Activated CD8-positive, alpha-beta T cell treated with anti-CD3 and anti-CD28 coated beads, Interleukin-2, amount 10 ng/mL, durations not matched to agents 7 days and 5 days (primary cell): ENCODE measurements around the gene SNORC. TPM values are rescaled to one million over a fixed set of nuclear protein-coding genes. Genes with fewer than 3 reads are reported as not detected.
A peak's percentile ranks its signal among the peaks of the same experiment; 100 is the strongest.

ENCODE experiments used
- ATAC-seq: fragments of 150-1000 bp; cut with Tn5 transposase; one replicate; pipeline ENCODE4 v1.10.0; 2021; ENCODE audit warnings: moderate library complexity
- CTCF ChIA-PET: fragments of 350-600 bp; sonication (Branson Sonifier 250); formaldehyde crosslinking; loops from one replicate; lab custom pipeline; 2021; ENCODE audit warnings: antibody characterized with exemption; lab: Charles Lee
- POLR2A ChIA-PET: fragments of 350-600 bp; sonication (Branson Sonifier 250); formaldehyde crosslinking; loops from one replicate; lab custom pipeline; 2021; ENCODE audit warnings: antibody characterized with exemption; lab: Charles Lee
- DNase-seq: peaks from one replicate; pipeline ENCODE4 v3.0.0-alpha.2; 2020
- H3K27ac Mint-ChIP-seq: one replicate; pipeline ENCODE4 v1.8.0; 2021; ENCODE audit warnings: mild to moderate bottlenecking, mixed read lengths
- H3K27me3 Mint-ChIP-seq: one replicate; pipeline ENCODE4 v1.8.0; 2021; ENCODE audit warnings: low read depth, mixed read lengths
- H3K36me3 Mint-ChIP-seq: one replicate; pipeline ENCODE4 v1.8.0; 2021; ENCODE audit warnings: low read depth, mixed read lengths
- H3K4me1 Mint-ChIP-seq: one replicate; pipeline ENCODE4 v1.8.0; 2021; ENCODE audit warnings: low read depth, mixed read lengths
- H3K4me3 Mint-ChIP-seq: one replicate; pipeline ENCODE4 v1.8.0; 2021; ENCODE audit warnings: mild to moderate bottlenecking, mixed read lengths
- H3K9me3 Mint-ChIP-seq: one replicate; pipeline ENCODE4 v1.8.0; 2022; ENCODE audit warnings: mixed read lengths; ENCODE audit not compliant: insufficient read depth
- total RNA-seq, 2 experiments: library from RNA; stranded (reverse); gene quantifications; one replicate each; pipeline ENCODE4 v1.2.3, GENCODE V29; 2021

Gene SNORC
- total RNA-seq, 2 experiments from 2014 or later: 0.99 to 2.2 TPM

GRCh38 chr2:232870766-232871371 is 805 bp downstream of the SNORC start:
- Mint-ChIP-seq H3K4me1 (peaks cover 8% of the 10 kb centered on the region), H3K4me3 (no peak overlapping the region), H3K9me3 (no peaks in the 10 kb centered on the region), H3K27ac (no peak overlapping the region), H3K27me3 (peaks cover 7% of the 10 kb centered on the region), H3K36me3 (no peaks in the 10 kb centered on the region)
- ChIA-PET POLR2A (no interaction called here), CTCF (no interaction called here)
- DNase-seq (no peak), ATAC-seq (no peak)

GRCh38 chr2:232871418-232871834 is 1.4 kb downstream of the SNORC start:
- Mint-ChIP-seq H3K9me3 (no peaks in the 10 kb centered on the region), H3K27ac (no peak overlapping the region), H3K4me3 (no peak overlapping the region), H3K4me1 (peaks cover 8% of the 10 kb centered on the region), H3K36me3 (no peaks in the 10 kb centered on the region), H3K27me3 (peaks cover 7% of the 10 kb centered on the region)
- ATAC-seq (no peak), DNase-seq (no peak)
- ChIA-PET CTCF (no interaction called here), POLR2A (no interaction called here)

GRCh38 chr2:232871835-232872736 is 2.0 kb downstream of the SNORC start:
- Mint-ChIP-seq H3K27me3 (peaks cover 7% of the 10 kb centered on the region), H3K9me3 (no peaks in the 10 kb centered on the region), H3K4me1 (peaks cover 8% of the 10 kb centered on the region), H3K4me3 (no peak overlapping the region), H3K36me3 (no peaks in the 10 kb centered on the region), H3K27ac (no peak overlapping the region)
- ATAC-seq: no peak
- DNase-seq: no peak
- POLR2A ChIA-PET: no interaction called here
- CTCF ChIA-PET: no interaction called here

- Mint-ChIP-seq H3K36me3 (no peaks in the 10 kb centered on the region), H3K4me3 (no peak overlapping the region), H3K27ac (no peak overlapping the region), H3K27me3 (peaks cover 11% of the 10 kb centered on the region), H3K4me1 (peaks cover 8% of the 10 kb centered on the region), H3K9me3 (no peaks in the 10 kb centered on the region)
- POLR2A ChIA-PET: no interaction called here
- CTCF ChIA-PET: no interaction called here
- DNase-seq (no peak), ATAC-seq (no peak)
These were observed 2.8 kb downstream of the SNORC start for GRCh38 chr2:232872826-232873225.

- POLR2A ChIA-PET: no interaction called here
- Mint-ChIP-seq H3K4me3 (no peak overlapping the region), H3K36me3 (no peaks in the 10 kb centered on the region), H3K27ac (no peak overlapping the region), H3K4me1 (peaks cover 8% of the 10 kb centered on the region), H3K9me3 (no peaks in the 10 kb centered on the region), H3K27me3 (peaks cover 11% of the 10 kb centered on the region)
- DNase-seq (no peak), ATAC-seq (no peak)
- CTCF ChIA-PET: interaction anchor here (0.6 kb wide), 1 partner anchor 181 kb away, joined by 3 read pairs; no protein-coding TSS in a partner anchor
These were observed 3.3 kb downstream of the SNORC start for GRCh38 chr2:232873292-232873908.

GRCh38 chr2:232873909-232874641 is 4.0 kb downstream of the SNORC start:
- Mint-ChIP-seq H3K27me3 (peaks cover 11% of the 10 kb centered on the region), H3K27ac (no peak overlapping the region), H3K36me3 (no peaks in the 10 kb centered on the region), H3K4me3 (no peak overlapping the region), H3K9me3 (no peaks in the 10 kb centered on the region), H3K4me1 (peaks cover 8% of the 10 kb centered on the region)
- DNase-seq (no peak), ATAC-seq (no peak)
- CTCF ChIA-PET: interaction anchor here (0.6 kb wide), 2 partner anchors 65 to 180 kb away, joined by 3 read pairs; no protein-coding TSS in a partner anchor
- POLR2A ChIA-PET: interaction anchor here (0.6 to 0.9 kb wide), 2 partner anchors 35 to 94 kb away, joined by 3 read pairs; no protein-coding TSS in a partner anchor

GRCh38 chr2:232874677-232875223 is 4.7 kb downstream of the SNORC start:
- no peaks in the 10 kb centered on the region for H3K36me3 Mint-ChIP-seq
- ATAC-seq: no peak
- CTCF ChIA-PET: interaction anchor here (0.6 kb wide), 1 partner anchor 65 kb away, joined by 3 read pairs; no protein-coding TSS in a partner anchor
- peaks cover 11% of the 10 kb centered on the region for H3K27me3 Mint-ChIP-seq
- POLR2A ChIA-PET: interaction anchor here (0.6 to 0.9 kb wide), 2 partner anchors 35 to 93 kb away, joined by 3 read pairs; no protein-coding TSS in a partner anchor
- no peak for DNase-seq
- peak overlapping the region; percentile 31 for H3K4me3 Mint-ChIP-seq
- H3K27ac Mint-ChIP-seq: no peak overlapping the region
- no peaks in the 10 kb centered on the region for H3K9me3 Mint-ChIP-seq
- H3K4me1 Mint-ChIP-seq: peaks cover 8% of the 10 kb centered on the region

GRCh38 chr2:232875256-232876121 is 5.4 kb downstream of the SNORC start:
- Mint-ChIP-seq H3K36me3 (no peaks in the 10 kb centered on the region), H3K27ac (no peak overlapping the region), H3K9me3 (no peaks in the 10 kb centered on the region), H3K4me1 (peaks cover 8% of the 10 kb centered on the region), H3K27me3 (peaks cover 11% of the 10 kb centered on the region), H3K4me3 (peak overlapping the region; percentile 55)
- POLR2A ChIA-PET: interaction anchor here (0.9 kb wide), 1 partner anchor 36 kb away, joined by 3 read pairs; no protein-coding TSS in a partner anchor
- CTCF ChIA-PET: no interaction called here
- no peak for DNase-seq
- ATAC-seq: peak; percentile 4

- ChIA-PET CTCF (no interaction called here), POLR2A (no interaction called here)
- Mint-ChIP-seq H3K27me3 (peaks cover 11% of the 10 kb centered on the region), H3K27ac (no peak overlapping the region), H3K4me3 (peak overlapping the region; percentile 67), H3K9me3 (no peaks in the 10 kb centered on the region), H3K4me1 (peaks cover 8% of the 10 kb centered on the region), H3K36me3 (no peaks in the 10 kb centered on the region)
- peak; percentile 46 for DNase-seq
- peak; percentile 63 for ATAC-seq
These were observed 6.3 kb downstream of the SNORC start for GRCh38 chr2:232876161-232876977.

GRCh38 chr2:232876978-232877441 is 6.9 kb downstream of the SNORC start:
- H3K9me3 Mint-ChIP-seq: no peaks in the 10 kb centered on the region
- ATAC-seq (no peak), DNase-seq (no peak)
- H3K27me3 Mint-ChIP-seq: peaks cover 11% of the 10 kb centered on the region
- H3K27ac Mint-ChIP-seq: no peak overlapping the region
- POLR2A ChIA-PET: no interaction called here
- CTCF ChIA-PET: no interaction called here
- H3K36me3 Mint-ChIP-seq: no peaks in the 10 kb centered on the region
- H3K4me3 Mint-ChIP-seq: peak overlapping the region; percentile 22
- peaks cover 8% of the 10 kb centered on the region for H3K4me1 Mint-ChIP-seq
